Activated naive CD8-positive, alpha-beta T cell treated with anti-CD3 and anti-CD28 coated beads, Interleukin-2, amount 10 ng/mL, durations not matched to agents 7 days and 5 days (primary cell): ENCODE results near the gene PLCH2. TPM values are rescaled to one million over a fixed set of nuclear protein-coding genes. Genes with fewer than 3 reads are reported as not detected.

ENCODE experiments used
- ATAC-seq: fragments of 150-1000 bp; cut with Tn5 transposase; one replicate; pipeline ENCODE4 v1.10.0; 2021; ENCODE audit warnings: low read depth, moderate library complexity
- POLR2A ChIA-PET: fragments of 350-600 bp; sonication (Branson Sonifier 250); formaldehyde crosslinking; loops from one replicate; lab custom pipeline; 2021; ENCODE audit warnings: antibody characterized with exemption; lab: Charles Lee
- DNase-seq: peaks from one replicate; pipeline ENCODE4 v3.0.0; 2021
- H3K27ac Mint-ChIP-seq: one replicate; pipeline ENCODE4 v1.8.0; 2022; ENCODE audit warnings: mild to moderate bottlenecking, mixed read lengths
- H3K27me3 Mint-ChIP-seq: one replicate; pipeline ENCODE4 v1.8.0; 2022; ENCODE audit warnings: mild to moderate bottlenecking, moderate library complexity, mixed read lengths
- H3K36me3 Mint-ChIP-seq: one replicate; pipeline ENCODE4 v1.8.0; 2021; ENCODE audit warnings: mild to moderate bottlenecking, mixed read lengths
- H3K4me1 Mint-ChIP-seq: one replicate; pipeline ENCODE4 v1.8.0; 2021; ENCODE audit warnings: mixed read lengths
- H3K4me3 Mint-ChIP-seq: one replicate; pipeline ENCODE4 v1.8.0; 2022; ENCODE audit warnings: mild to moderate bottlenecking, moderate library complexity, mixed read lengths
- H3K9me3 Mint-ChIP-seq: one replicate; pipeline ENCODE4 v1.8.0; 2021; ENCODE audit warnings: mixed read lengths
- total RNA-seq, 2 experiments: library from RNA; stranded (reverse); gene quantifications; one replicate each; pipeline ENCODE4 v1.2.3, GENCODE V29; 2021

The PLCH2 gene
- total RNA-seq, 2 experiments from 2014 or later = 28.2 to 30.3 TPM

DNA sequence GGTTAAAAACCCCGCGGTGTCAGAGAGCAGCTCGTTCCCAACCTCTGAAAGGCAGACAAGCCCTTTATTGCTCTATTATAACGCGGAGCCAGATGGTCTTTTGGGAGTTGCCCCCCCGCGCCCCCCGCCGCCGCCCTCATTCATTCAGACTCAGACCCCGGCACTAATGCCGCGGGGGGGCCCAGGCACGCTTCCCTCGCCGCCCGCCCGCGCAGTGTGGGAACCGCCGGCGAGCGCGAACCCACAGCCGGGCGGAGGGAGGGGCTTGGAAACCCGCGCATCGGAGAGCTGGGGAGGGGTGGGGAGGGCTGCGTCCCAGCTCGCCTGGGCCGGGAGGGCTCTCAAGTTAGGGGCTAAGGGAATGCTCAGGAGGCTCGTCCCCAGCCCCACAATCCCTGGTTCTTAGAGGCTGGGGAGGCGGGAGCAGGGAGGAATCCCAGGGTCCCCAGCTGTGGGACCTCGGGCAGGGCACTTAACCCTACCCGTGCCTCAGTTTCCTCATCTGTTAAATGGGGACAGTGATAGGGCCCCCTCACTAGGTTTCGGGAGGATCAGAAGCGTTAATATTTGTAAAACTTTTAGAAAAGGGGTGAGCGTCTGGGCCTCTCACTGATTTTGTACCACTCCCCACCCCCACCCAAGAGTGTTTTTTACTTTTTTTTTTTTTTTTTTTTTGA lies 64.9 kb downstream of the PLCH2 start:
- H3K36me3 Mint-ChIP-seq = no peaks in the 10 kb centered on the region
- ATAC-seq (no peak), DNase-seq (no peak)
- peaks cover 8% of the 10 kb centered on the region for H3K27me3 Mint-ChIP-seq
- H3K27ac Mint-ChIP-seq = no peak overlapping the region
- POLR2A ChIA-PET = interaction anchor here (0.9 to 1.2 kb wide), 4 partner anchors 15 to 17 kb away, joined by 3 to 4 read pairs (median 4); partner anchors contain the start of gene TNFRSF14
- no peak overlapping the region for H3K4me3 Mint-ChIP-seq
- no peaks in the 10 kb centered on the region for H3K9me3 Mint-ChIP-seq
- no peaks in the 10 kb centered on the region for H3K4me1 Mint-ChIP-seq

DNA sequence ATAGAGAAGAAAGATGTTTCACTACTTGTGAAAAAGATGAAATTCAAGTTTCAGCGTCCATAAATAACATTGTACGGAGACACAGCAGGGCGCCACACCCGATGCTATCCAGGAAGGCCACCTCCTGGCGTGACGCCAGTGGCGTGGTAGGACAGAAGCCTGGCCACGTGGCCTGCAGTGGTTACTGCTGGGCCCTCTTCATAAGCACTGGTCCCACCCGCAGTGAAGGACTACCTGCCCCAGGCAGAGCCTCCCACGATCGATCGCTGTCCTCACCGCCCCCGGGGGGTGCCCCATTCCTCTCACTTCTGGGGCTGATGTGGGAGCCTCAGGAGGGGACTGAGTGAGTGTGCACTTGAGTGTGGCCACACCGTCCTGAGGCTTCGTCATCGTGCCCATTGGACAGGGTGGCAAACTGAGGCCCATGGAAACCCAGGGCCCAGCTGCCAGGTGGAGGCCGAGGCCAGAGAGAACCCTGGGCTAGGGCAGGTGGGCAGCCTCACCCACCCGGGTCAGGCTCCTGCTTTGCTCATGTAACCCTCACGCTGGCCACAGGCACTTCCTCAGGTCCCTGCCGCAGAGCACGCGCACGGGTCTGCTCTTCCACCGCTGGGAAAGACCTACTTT lies 65.6 kb downstream of the PLCH2 start:
- no peaks in the 10 kb centered on the region for H3K36me3 Mint-ChIP-seq
- no peaks in the 10 kb centered on the region for H3K4me1 Mint-ChIP-seq
- no peaks in the 10 kb centered on the region for H3K9me3 Mint-ChIP-seq
- DNase-seq (no peak), ATAC-seq (no peak)
- peaks cover 5% of the 10 kb centered on the region for H3K27me3 Mint-ChIP-seq
- no peak overlapping the region for H3K4me3 Mint-ChIP-seq
- H3K27ac Mint-ChIP-seq = no peak overlapping the region
- POLR2A ChIA-PET = interaction anchor here (1.0 to 1.3 kb wide), 4 partner anchors 14 to 42 kb away, joined by 3 to 4 read pairs (median 4); partner anchors contain the start of genes PANK4 and TNFRSF14

DNA sequence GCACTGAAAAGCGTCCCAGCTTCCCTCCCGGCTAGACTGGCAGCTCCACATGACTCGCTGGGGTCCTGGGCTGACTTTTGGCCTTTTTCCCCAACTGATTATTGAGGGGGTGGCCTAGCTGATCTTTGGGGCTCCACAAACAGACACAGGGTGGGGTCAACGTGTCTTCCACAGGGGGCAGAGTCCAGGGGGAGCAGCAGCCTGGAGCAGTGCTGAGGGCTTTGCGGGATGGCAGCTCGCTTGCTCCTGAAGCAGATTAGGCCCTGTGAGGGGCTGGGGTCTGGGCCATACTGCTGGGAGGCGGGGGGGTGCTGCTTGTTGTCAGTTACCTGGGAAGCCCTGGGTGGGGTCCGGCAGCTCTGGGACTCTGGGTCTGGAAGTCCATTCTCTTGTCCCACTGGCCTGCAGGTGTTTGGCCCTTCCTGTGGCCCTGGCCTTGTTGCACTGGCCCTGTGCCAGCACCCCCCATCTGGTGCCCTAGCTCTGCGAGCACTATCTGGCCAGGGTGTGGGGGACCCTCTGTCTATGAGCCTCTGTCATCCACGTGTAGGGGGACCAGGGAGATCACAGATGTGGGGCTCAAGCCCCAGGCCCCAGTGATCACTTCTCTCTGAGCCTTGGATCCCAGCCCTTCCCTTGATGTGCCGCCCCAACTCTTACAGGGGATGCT lies 66.3 kb downstream of the PLCH2 start:
- peak overlapping the region; percentile 38 for H3K27ac Mint-ChIP-seq
- H3K27me3 Mint-ChIP-seq = peaks cover 5% of the 10 kb centered on the region
- DNase-seq (no peak), ATAC-seq (no peak)
- no peaks in the 10 kb centered on the region for H3K36me3 Mint-ChIP-seq
- no peaks in the 10 kb centered on the region for H3K4me1 Mint-ChIP-seq
- no peaks in the 10 kb centered on the region for H3K9me3 Mint-ChIP-seq
- POLR2A ChIA-PET = interaction anchor here (1.0 to 1.3 kb wide), 4 partner anchors 14 to 42 kb away, joined by 3 to 4 read pairs (median 4); partner anchors contain the start of genes PANK4 and TNFRSF14
- H3K4me3 Mint-ChIP-seq = no peak overlapping the region

DNA sequence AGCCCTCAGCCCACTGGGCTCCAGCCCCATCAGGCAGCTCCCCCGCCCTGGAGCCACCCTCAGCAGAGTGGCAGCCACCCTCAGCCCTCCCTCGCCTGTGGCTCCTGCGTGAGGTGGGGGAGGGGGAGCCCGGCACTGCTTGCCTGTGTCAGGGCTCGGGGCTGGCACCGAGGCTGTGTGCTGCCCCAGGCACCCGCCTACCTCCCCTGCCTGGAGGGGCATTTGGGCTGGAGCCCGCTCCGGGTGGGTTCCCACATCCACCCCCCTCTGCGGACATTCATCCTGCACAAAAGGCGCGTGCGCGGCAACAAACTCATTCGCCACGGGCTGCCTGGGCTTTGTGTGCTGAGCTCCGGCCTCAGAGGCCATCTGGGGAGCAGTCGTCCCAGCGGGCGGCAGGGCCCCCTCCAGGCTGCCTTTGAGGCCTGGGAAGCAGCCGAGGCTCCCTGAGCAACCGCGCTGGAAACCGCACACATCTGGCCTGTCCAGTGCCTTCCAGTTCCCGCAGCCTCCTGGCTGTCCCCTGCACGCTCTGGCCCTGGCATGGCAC lies 67.5 kb downstream of the PLCH2 start:
- H3K36me3 Mint-ChIP-seq = no peaks in the 10 kb centered on the region
- H3K4me3 Mint-ChIP-seq = no peak overlapping the region
- H3K27me3 Mint-ChIP-seq = peaks cover 5% of the 10 kb centered on the region
- POLR2A ChIA-PET = interaction anchor here (0.7 to 6.9 kb wide), 2 partner anchors 10 to 18 kb away, joined by 3 to 128 read pairs; partner anchors contain the start of gene PANK4
- peaks cover 3% of the 10 kb centered on the region for H3K4me1 Mint-ChIP-seq
- ATAC-seq = no peak
- no peaks in the 10 kb centered on the region for H3K9me3 Mint-ChIP-seq
- DNase-seq = peak; percentile 66
- no peak overlapping the region for H3K27ac Mint-ChIP-seq

DNA sequence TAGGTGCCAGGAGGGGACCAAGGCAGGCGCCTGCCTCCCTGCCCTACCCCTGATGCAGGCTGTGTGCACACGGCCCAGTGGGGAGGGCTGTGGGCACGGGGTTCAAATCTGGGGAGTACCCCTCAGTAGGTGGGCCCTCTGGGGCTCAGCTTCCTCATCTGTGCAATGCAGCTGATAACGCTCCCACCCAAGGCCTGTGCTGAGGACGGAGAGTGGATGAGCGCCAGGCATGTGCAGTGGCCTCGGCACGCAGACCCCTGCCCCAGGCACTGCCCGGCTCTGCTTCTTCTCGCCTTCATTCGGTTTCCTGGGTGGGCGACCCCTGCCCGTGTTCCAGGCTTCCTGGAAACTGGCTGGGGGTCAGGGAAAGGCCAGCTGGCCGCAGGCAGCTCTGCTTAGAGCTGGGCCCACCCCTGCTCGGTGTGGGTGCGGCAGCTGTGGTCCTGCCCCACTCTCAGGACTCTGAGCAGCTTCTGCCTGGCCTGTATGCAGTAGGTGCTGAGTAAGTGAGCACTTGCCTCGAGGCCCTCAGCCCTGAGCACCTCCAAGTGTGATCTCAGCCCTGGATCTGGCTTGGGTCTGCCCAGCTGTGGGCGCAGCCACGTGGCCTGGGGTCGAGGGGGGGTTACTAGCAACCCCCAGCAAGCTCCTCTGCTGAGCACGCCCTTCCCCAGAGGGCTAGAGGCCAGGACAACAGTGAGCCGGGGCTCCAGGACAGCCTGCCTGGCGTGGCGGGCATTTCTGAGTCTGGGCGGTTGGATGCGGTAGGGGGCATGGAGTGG lies 68.2 kb downstream of the PLCH2 start:
- Mint-ChIP-seq H3K27ac (no peak overlapping the region), H3K36me3 (no peaks in the 10 kb centered on the region), H3K27me3 (peaks cover 5% of the 10 kb centered on the region), H3K9me3 (no peaks in the 10 kb centered on the region), H3K4me3 (no peak overlapping the region), H3K4me1 (peaks cover 7% of the 10 kb centered on the region)
- POLR2A ChIA-PET = interaction anchor here (0.7 to 6.9 kb wide), 6 partner anchors 10 to 131 kb away, joined by 3 to 128 read pairs (median 18); partner anchors contain the start of genes HES5, PANK4 and TNFRSF14
- no peak for ATAC-seq
- DNase-seq = no peak

DNA sequence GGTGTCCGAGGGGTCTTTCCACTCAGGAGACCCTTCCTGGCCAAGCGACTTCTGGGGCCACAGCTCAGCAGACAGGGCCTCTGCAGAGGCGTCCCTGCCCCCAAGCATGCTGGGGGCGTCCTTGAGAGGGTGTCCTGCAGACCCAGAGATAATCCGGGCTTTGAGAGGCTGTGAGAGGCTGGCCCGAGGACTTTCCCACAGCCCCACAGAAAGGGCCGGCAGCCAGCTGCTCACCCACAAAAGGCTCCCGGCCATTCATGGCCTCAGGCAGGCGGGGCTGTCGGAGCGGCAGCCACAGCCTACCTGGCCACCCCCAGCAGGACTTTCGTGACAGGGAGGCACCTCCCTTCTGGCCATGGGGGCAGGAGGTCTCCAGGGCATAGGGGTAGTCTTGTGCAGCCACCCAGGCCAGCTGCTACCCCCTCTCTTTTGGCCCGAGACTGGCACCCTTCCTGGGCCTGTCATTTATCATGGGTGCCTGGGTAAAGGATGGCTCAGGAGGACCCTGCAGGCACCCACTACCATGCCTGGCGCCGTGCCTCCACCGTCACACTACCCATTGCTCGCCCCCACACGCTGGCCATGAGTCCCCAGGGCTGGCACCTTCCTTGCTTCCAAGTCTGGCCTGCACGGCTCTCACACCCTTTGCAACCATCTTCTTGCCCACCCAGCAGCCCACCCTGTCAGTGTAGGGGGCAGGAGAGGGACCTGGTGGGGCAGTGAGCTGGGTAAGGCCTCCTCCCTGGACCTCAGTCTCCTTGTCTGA lies 69.0 kb downstream of the PLCH2 start:
- H3K4me1 Mint-ChIP-seq = peaks cover 7% of the 10 kb centered on the region
- POLR2A ChIA-PET = interaction anchor here (0.8 to 6.9 kb wide), 12 partner anchors 11 to 350 kb away, joined by 3 to 128 read pairs (median 6); partner anchors contain the start of genes FAAP20, HES5, MORN1 and PANK4
- no peaks in the 10 kb centered on the region for H3K36me3 Mint-ChIP-seq
- H3K27me3 Mint-ChIP-seq = peaks cover 5% of the 10 kb centered on the region
- no peak overlapping the region for H3K27ac Mint-ChIP-seq
- ATAC-seq (no peak), DNase-seq (no peak)
- no peaks in the 10 kb centered on the region for H3K9me3 Mint-ChIP-seq
- no peak overlapping the region for H3K4me3 Mint-ChIP-seq

DNA sequence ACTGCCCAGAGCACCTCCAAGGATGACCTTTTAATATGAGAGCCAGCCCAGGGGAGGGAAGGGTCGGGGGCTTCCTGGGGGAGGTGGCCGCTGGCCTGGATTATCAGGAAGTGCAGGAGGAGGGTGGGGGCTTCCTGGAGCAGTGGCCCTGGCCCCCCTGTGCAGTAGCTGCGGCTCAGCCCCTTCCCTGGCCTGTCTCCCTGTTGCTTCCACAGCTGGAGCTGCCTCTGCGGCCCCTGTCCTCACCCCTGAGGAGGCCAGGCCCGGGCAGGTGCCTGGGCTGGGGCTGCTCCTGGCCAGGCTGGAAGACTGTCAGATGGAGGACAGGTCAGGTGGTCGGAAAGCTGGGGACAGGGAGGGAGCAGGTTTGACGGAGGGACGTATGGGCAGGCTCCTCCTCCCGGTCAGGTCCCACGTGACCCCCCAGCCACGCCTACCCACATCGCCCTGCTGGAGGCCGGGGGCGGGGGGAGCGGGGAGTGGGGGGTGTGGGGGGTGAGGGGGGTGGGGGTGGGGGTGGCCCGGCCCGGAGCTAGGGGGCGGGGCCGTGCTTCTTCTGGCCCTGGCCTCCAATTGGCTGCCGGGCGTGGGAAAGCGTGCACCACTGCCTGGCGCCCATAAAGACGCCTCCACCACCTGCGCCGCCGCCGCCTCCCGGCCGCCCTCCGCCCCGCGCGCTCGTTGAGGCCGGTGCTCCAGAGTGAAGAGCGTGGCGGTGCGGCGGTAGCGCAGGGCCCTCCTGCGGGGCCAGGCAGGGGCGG lies 69.8 kb downstream of the PLCH2 start:
- Mint-ChIP-seq H3K4me1 (peaks cover 9% of the 10 kb centered on the region), H3K27me3 (peaks cover 5% of the 10 kb centered on the region), H3K9me3 (no peaks in the 10 kb centered on the region), H3K27ac (peak overlapping the region; percentile 96), H3K36me3 (no peaks in the 10 kb centered on the region), H3K4me3 (peak overlapping the region; percentile 91)
- ATAC-seq (peak; percentile 37), DNase-seq (peak; percentile 91)
- POLR2A ChIA-PET = interaction anchor here (0.6 to 6.9 kb wide), 16 partner anchors 11 to 355 kb away, joined by 3 to 128 read pairs (median 6); partner anchors contain the start of genes FAAP20, HES5, MORN1 and PANK4

DNA sequence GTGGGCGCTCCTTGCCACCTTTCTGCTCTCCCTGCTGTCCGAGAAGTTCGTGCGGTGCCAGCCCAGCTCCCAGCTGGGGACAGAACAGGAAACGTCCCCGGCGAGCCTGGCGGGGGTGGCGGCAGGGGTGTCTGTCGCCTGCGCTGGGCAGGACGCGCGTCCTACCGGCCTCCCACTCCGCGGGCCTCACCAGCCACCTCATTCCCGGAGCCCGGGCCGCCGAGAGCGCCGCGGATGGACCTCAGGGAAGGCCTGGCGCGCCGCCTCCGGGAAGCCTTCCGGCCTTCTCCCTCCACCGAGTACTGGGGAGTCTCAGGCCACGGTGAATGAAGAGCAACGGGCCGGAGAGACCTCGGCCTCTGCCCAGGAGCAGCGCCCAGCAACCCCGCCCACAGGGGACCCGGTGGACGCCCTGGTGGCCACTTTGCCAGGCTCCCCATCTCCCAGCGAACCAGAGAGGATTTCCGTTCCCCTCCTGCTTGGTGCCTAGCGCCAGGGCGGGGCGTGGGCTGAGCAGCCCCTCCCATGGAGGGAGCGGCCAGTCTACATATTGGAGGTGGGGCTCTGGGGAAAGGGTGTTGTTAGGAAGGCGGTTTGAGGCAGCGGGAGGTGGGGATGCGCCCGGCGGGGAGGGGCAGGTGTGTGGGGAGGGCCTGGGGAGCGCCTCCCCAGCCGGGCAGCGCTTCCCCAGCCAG lies 70.6 kb downstream of the PLCH2 start:
- peak; percentile 88 for DNase-seq
- Mint-ChIP-seq H3K27me3 (no peaks in the 10 kb centered on the region), H3K4me1 (peaks cover 10% of the 10 kb centered on the region)

DNA sequence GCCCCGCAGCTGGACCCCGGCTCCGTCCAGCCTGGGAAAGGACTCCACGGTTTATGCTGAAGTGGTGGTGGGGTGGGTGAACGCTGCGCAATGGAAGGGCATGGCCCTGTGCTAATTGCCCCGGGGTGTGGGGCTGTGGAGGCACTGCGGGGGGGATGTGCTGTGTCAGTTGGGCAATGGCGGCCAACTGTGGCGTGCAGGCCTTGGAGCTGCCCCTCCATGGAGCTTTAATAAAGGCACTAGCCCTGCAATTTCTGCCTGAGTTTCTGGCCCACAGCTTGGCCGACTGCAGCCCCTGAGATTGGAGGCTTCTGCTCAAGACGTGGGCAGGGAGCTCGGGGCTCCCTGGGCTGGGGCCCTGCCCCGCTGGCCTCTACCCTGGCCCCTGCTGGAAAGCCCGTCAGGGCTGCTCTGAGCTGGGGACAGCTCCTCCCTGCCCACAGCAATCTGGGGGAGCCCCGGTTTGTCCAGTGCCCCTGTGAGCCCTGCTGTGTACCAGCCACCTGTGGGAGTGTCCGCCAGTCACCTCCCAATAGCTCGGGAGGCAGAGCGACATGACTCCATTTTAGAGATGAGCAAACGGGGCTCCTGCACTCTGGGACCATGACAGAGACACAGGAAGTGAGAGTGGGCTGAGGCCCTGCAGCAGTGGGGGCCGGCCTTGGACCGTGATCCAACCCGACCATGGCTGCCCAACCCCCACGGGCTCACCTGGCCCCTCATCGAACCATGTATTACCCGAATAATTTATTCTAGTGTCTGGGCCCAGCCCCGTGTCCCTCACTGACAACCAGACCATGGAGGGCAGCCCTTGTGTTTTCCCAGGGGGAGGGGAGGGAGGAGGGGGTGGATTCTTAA lies 71.3 kb downstream of the PLCH2 start:
- Mint-ChIP-seq H3K9me3 (no peaks in the 10 kb centered on the region), H3K36me3 (no peaks in the 10 kb centered on the region), H3K4me1 (peaks cover 10% of the 10 kb centered on the region), H3K27ac (peak overlapping the region; percentile 96), H3K27me3 (no peaks in the 10 kb centered on the region), H3K4me3 (peak overlapping the region; percentile 91)
- POLR2A ChIA-PET = interaction anchor here (0.7 to 6.9 kb wide), 30 partner anchors 10 to 358 kb away, joined by 3 to 128 read pairs (median 4); partner anchors contain the start of genes FAAP20, HES5, MORN1 and PANK4
- peak; percentile 77 for DNase-seq
- ATAC-seq = peak; percentile 34

More for the DNA sequence above, 70.6 kb downstream of the PLCH2 start:
- Mint-ChIP-seq H3K36me3 (no peaks in the 10 kb centered on the region), H3K4me3 (peak overlapping the region; percentile 91), H3K9me3 (no peaks in the 10 kb centered on the region), H3K27ac (peak overlapping the region; percentile 96)
- ATAC-seq = peak; percentile 54
- POLR2A ChIA-PET = interaction anchor here (0.8 to 6.9 kb wide), 26 partner anchors 10 to 358 kb away, joined by 3 to 128 read pairs (median 4); partner anchors contain the start of genes FAAP20, HES5, MORN1 and PANK4

DNA sequence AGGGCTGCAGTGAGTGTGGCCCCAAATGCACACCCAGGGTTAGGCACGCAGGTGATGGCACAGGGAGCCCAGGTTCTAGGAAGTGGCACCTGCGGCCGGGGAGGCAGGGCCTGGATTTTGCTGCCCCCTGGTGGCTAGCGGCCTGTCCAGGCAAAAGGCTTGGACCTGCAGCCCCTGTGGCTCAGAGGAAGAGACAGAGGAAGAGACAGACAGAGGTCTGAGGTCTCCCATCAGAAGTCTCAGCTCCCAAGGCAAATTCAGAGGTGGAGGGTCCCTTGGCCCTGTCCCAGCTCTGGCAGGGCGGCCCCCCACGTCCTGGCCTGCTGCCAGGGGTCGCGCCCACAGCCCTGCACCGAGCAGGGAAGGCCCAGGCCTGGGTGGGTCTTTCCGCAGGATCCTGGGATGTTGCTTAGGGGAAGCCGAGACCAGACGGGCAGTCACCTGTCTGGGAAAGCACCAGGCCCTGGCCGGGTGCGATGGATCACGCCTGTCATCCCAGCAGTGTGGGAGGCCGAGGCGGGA lies 72.0 kb downstream of the PLCH2 start:
- no peaks in the 10 kb centered on the region for H3K27me3 Mint-ChIP-seq
- POLR2A ChIA-PET = interaction anchor here (0.7 to 6.9 kb wide), 24 partner anchors 9 to 690 kb away, joined by 3 to 128 read pairs (median 4); partner anchors contain the start of genes FAAP20, HES5, PANK4 and PEX10
- H3K27ac Mint-ChIP-seq = peak overlapping the region; percentile 96
- peak overlapping the region; percentile 91 for H3K4me3 Mint-ChIP-seq
- H3K36me3 Mint-ChIP-seq = no peaks in the 10 kb centered on the region
- peak; percentile 88 for DNase-seq
- H3K4me1 Mint-ChIP-seq = peaks cover 10% of the 10 kb centered on the region
- H3K9me3 Mint-ChIP-seq = no peaks in the 10 kb centered on the region
- peak; percentile 24 for ATAC-seq
